Measurements from ENCODE around the gene FAM222A.

DNA sequence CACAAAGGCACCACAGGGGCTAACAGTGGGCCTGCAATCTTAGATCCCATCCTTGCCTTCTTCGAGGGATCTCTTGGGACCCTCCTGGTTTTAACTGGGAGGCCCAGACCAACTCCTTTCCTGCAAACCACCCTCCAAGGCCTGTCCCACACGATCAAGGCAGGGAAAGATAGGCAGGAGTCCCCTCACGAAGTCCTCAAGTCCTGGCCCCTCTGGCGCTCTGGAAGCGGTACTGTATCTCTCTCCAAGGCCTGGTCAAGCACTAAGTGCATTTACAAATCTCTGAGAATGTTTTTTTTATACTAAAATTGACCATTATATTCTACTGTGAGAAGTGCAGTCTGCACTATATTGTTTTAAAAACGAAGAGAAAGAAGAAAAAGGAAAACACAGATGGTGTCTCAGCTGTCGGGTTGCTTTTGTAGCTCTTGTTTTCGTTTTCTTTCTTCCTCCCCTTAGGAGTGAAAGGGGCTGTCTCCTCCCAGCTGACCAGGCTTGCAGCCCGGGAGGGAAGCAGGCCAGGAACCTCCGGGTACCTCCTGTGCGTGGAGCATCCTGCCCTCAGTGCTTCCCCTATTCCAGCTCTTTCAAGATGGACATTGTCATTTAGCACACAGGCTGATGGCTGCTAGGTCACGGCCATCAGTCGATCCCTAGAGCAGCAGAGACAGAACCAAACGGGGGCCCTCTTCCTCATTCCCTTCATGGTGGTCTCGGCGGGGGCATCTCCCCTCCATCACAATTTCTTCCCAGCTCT is 56.7 kb downstream of the FAM222A start:
- TF ChIP-seq, protein P1, sequence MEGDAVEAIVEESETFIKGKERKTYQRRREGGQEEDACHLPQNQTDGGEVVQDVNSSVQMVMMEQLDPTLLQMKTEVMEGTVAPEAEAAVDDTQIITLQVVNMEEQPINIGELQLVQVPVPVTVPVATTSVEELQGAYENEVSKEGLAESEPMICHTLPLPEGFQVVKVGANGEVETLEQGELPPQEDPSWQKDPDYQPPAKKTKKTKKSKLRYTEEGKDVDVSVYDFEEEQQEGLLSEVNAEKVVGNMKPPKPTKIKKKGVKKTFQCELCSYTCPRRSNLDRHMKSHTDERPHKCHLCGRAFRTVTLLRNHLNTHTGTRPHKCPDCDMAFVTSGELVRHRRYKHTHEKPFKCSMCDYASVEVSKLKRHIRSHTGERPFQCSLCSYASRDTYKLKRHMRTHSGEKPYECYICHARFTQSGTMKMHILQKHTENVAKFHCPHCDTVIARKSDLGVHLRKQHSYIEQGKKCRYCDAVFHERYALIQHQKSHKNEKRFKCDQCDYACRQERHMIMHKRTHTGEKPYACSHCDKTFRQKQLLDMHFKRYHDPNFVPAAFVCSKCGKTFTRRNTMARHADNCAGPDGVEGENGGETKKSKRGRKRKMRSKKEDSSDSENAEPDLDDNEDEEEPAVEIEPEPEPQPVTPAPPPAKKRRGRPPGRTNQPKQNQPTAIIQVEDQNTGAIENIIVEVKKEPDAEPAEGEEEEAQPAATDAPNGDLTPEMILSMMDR (IDR thresholded peaks at IDR 0.05), result no peak
- no peak for TF ChIP-seq EZH2 (IDR thresholded peaks at IDR 0.05)
